Endothelial cell of umbilical vein (primary cell): Measurements from ENCODE around the gene GABARAPL2. TPM values are rescaled to one million over a fixed set of nuclear protein-coding genes. Genes with fewer than 3 reads are reported as not detected.

Experiments used
- BruUV-seq: library from RNA; stranded (reverse); fragments of 400-500 nt; replicated peaks from 2 replicates; lab custom pipeline; 2021; lab: Mats Ljungman, UMichigan
- CTCF ChIA-PET: fragments of 300-600, 350-600 bp; sonication (Branson Sonifier 250); formaldehyde crosslinking; loops from one replicate; lab custom pipeline; 2021; ENCODE audit warnings: antibody characterized with exemption, inconsistent platforms; lab: Charles Lee
- POLR2A ChIA-PET: fragments of 300-600, 350-600 bp; sonication (Branson Sonifier 250); formaldehyde crosslinking; loops from one replicate; lab custom pipeline; 2021; ENCODE audit warnings: antibody characterized with exemption, inconsistent platforms; lab: Charles Lee
- DNase-seq: peaks from one replicate; pipeline ENCODE4 v3.0.0-alpha.2; 2011; ENCODE audit warnings: low read depth, low spot score
- FAIRE-seq: peaks from 2 replicates; lab custom pipeline; 2011; peaks lifted over from hg19 to GRCh38; lab: Jason Lieb, UNC
- H2AFZ ChIP-seq: 2 replicates; pipeline ENCODE4 v1.6.0; 2012; ENCODE audit warnings: low read depth, low read length, control low read depth, inconsistent platforms
- H3K27ac ChIP-seq: 2 replicates; pipeline ENCODE4 v1.5.1; 2011; ENCODE audit warnings: low read depth, mild to moderate bottlenecking, control low read depth, low read length, moderate library complexity; ENCODE audit not compliant: insufficient read depth
- H3K27me3 ChIP-seq, 2 experiments: 2 replicates each; pipeline versions ENCODE4 v1.6.0 to v1.6.1; 2011; ENCODE audit warnings: low read length in 2 of 2, mixed read lengths in 1 of 2; ENCODE audit not compliant: control insufficient read depth in 2 of 2, insufficient read depth in 2 of 2
- H3K36me3 ChIP-seq, 2 experiments: 2 replicates in 1 of 2; 3 replicates in 1 of 2; pipeline ENCODE4 v1.5.1; 2011; ENCODE audit warnings: low read length in 2 of 2, mild to moderate bottlenecking in 1 of 2, moderate library complexity in 1 of 2; ENCODE audit not compliant: control insufficient read depth in 2 of 2, insufficient read depth in 2 of 2; ENCODE audit errors: extremely low read depth in 1 of 2
- H3K4me1 ChIP-seq: 3 replicates; pipeline ENCODE4 v1.5.1; 2011; ENCODE audit warnings: mild to moderate bottlenecking, low read length; ENCODE audit not compliant: control insufficient read depth, insufficient read depth; ENCODE audit errors: extremely low read depth
- H3K4me2 ChIP-seq: 2 replicates; pipeline ENCODE4 v1.6.1; 2011; ENCODE audit warnings: low read length, control low read depth, mixed read lengths; ENCODE audit not compliant: insufficient read depth
- H3K4me3 ChIP-seq, 3 experiments: fragments of 200-600 bp in 1 of 3; sonication (generic), shearing (Covaris generic) in 1 of 3; replicated peaks in 1 of 3; 2 replicates each; pipeline ENCODE4 v1.5.1; 2011 to 2016; ENCODE audit warnings: control low read depth in 3 of 3, low read length in 3 of 3, mild to moderate bottlenecking in 2 of 3, inconsistent platforms in 1 of 3, low read depth in 1 of 3, moderate library complexity in 1 of 3; ENCODE audit not compliant: insufficient read depth in 1 of 3
- H3K79me2 ChIP-seq: 2 replicates; pipeline ENCODE4 v1.6.0; 2012; ENCODE audit warnings: low read length, inconsistent platforms; ENCODE audit not compliant: control insufficient read depth, insufficient read depth
- H3K9ac ChIP-seq: replicated peaks from 2 replicates; pipeline ENCODE3; 2011; ENCODE audit warnings: low read length, control low read depth; ENCODE audit not compliant: insufficient read depth; ENCODE audit errors: extremely low read depth
- H3K9me1 ChIP-seq: replicated peaks from 3 replicates; pipeline ENCODE4 v1.6.0; 2011; ENCODE audit warnings: mild to moderate bottlenecking, low read length; ENCODE audit not compliant: control insufficient read depth, insufficient read depth; ENCODE audit errors: extremely low read depth
- H3K9me3 ChIP-seq: replicated peaks from 2 replicates; pipeline ENCODE4 v1.5.1; 2012; ENCODE audit warnings: low read length, inconsistent platforms; ENCODE audit not compliant: control insufficient read depth, insufficient read depth
- H4K20me1 ChIP-seq: replicated peaks from 2 replicates; pipeline ENCODE3; 2011; ENCODE audit warnings: mild to moderate bottlenecking, low read length; ENCODE audit not compliant: control insufficient read depth, insufficient read depth; ENCODE audit errors: extremely low read depth
- EZH2 ChIP-seq: IDR thresholded peaks from 2 replicates; pipeline ENCODE4 v1.6.1; 2012; ENCODE audit warnings: borderline replicate concordance, low read depth, mild to moderate bottlenecking, moderate library complexity, low read length, inconsistent platforms; ENCODE audit not compliant: severe bottlenecking
- FOS ChIP-seq: IDR thresholded peaks from 2 replicates; pipeline ENCODE4 v1.6.1; 2011; ENCODE audit warnings: mild to moderate bottlenecking, low read length, moderate library complexity, borderline replicate concordance; ENCODE audit not compliant: insufficient read depth
- GATA2 ChIP-seq: IDR thresholded peaks from 2 replicates; pipeline ENCODE4 v1.7.0; 2011; ENCODE audit warnings: low read depth, mild to moderate bottlenecking, moderate library complexity, mixed read lengths, low read length; ENCODE audit not compliant: insufficient read length, insufficient read depth
- JUN ChIP-seq: IDR thresholded peaks from 2 replicates; pipeline ENCODE4 v1.6.1; 2011; ENCODE audit warnings: borderline replicate concordance, low read depth; ENCODE audit not compliant: insufficient read length, insufficient read depth
- MAX ChIP-seq: IDR thresholded peaks from 2 replicates; pipeline ENCODE4 v1.6.1; 2011; ENCODE audit not compliant: insufficient read depth, insufficient read length
- MYC ChIP-seq: IDR thresholded peaks from one replicate; pipeline ENCODE4 v1.6.1; 2011; ENCODE audit warnings: mild to moderate bottlenecking, low read depth, low read length
- POLR2A ChIP-seq: IDR thresholded peaks from 2 replicates; pipeline ENCODE4 v1.6.1; 2012; ENCODE audit warnings: low read depth, mild to moderate bottlenecking, control low read depth, low read length
- POLR2AphosphoS5 ChIP-seq: IDR thresholded peaks from 2 replicates; pipeline ENCODE4 v1.6.1; 2012; ENCODE audit warnings: low read depth, mild to moderate bottlenecking, control low read depth, low read length, moderate library complexity; ENCODE audit not compliant: insufficient read depth
- dilution Hi-C: fragments of 300-500 bp; cut with MboI; formaldehyde crosslinking; loops from one replicate; pipeline ENCODE4 v1.15.0; 2019; ENCODE audit warnings: low sequenced_read_pairs; ENCODE audit not compliant: extremely low pct_ligation_motif_present
- intact Hi-C: fragments of 100-400 bp; cut with micrococcal nuclease; formaldehyde crosslinking; loops from one replicate; pipeline ENCODE4 v1.10.0; 2022
- polyA plus RNA-seq, 4 experiments: library from polyadenylated mRNA; depleted of rRNA in 3 of 4; stranded (reverse) in 3 of 4; unstranded in 1 of 4; fragments of >200 nt; gene quantifications; 2 replicates each; pipeline versions ENCODE4 v1.2.1 to v1.2.3, GENCODE V29; 2011 to 2012; ENCODE audit warnings: missing spikeins in 1 of 4
- total RNA-seq: library from RNA; stranded (reverse); gene quantifications from 2 replicates; pipeline ENCODE4 v1.2.3, GENCODE V29; 2021
- TF ChIP-seq, protein P1 (sequence below), 2 donors: IDR thresholded peaks; 1 replicate in 1 of 2; 2 replicates in 1 of 2; pipeline ENCODE4 v1.5.1; 2011; ENCODE audit warnings: low read length in 2 of 2, mild to moderate bottlenecking in 2 of 2, moderate library complexity in 2 of 2, control low read depth in 1 of 2, inconsistent platforms in 1 of 2, low read depth in 1 of 2; ENCODE audit not compliant: insufficient read depth in 1 of 2; ENCODE audit errors: extremely low read depth in 1 of 2

Gene GABARAPL2
- total and polyA plus RNA-seq, 2 donors (not counting 3 experiments of a cell fraction or from before 2014, with no cell fraction given): 77.9 to 84.5 TPM

DNA sequence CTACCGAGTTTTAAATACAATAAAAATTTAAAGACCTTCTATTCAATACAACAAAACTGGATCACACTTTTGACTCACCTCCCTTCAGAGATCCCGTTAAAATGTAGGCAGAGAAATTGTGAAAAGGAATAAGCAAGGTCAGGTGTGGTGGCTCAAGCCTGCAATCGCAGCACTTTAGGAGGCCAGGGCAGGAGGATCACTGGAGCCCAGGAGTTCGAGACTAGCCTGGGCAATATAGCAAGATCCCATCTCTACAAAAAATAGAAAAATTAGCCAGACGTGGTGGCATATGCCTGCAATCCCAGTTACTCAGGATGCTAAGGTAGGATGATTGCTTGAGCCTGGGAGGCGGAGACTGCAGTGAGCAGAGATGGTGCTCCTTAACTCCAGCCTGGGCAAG is 47.0 kb upstream of the GABARAPL2 start:
- Histone ChIP-seq H3K4me3 (no peak overlapping the region), H3K27me3 (no peaks in the 10 kb centered on the region), H3K9me1 (no peaks in the 10 kb centered on the region), H3K36me3 (no peaks in the 10 kb centered on the region), H2AFZ (no peak overlapping the region), H3K4me2 (no peak overlapping the region), H3K27ac (no peak overlapping the region), H3K79me2 (no peaks in the 10 kb centered on the region), H3K4me1 (peaks cover 5% of the 10 kb centered on the region), H4K20me1 (no peaks in the 10 kb centered on the region), H3K9me3 (no peaks in the 10 kb centered on the region), H3K9ac (no peak overlapping the region)
- BruUV-seq: no TSS peak
- FAIRE-seq (no peak), DNase-seq (no peak)
- dilution Hi-C loops: no loop called here
- ChIA-PET CTCF (interaction anchor here (0.8 to 1.1 kb wide), 2 partner anchors 48 to 320 kb away, joined by 3 read pairs; no protein-coding TSS in a partner anchor), POLR2A (no interaction called here)
- intact Hi-C loops: no loop called here
- TF ChIP-seq EZH2: no peak
- no peak for TF ChIP-seq POLR2AphosphoS5
- TF ChIP-seq, protein P1, sequence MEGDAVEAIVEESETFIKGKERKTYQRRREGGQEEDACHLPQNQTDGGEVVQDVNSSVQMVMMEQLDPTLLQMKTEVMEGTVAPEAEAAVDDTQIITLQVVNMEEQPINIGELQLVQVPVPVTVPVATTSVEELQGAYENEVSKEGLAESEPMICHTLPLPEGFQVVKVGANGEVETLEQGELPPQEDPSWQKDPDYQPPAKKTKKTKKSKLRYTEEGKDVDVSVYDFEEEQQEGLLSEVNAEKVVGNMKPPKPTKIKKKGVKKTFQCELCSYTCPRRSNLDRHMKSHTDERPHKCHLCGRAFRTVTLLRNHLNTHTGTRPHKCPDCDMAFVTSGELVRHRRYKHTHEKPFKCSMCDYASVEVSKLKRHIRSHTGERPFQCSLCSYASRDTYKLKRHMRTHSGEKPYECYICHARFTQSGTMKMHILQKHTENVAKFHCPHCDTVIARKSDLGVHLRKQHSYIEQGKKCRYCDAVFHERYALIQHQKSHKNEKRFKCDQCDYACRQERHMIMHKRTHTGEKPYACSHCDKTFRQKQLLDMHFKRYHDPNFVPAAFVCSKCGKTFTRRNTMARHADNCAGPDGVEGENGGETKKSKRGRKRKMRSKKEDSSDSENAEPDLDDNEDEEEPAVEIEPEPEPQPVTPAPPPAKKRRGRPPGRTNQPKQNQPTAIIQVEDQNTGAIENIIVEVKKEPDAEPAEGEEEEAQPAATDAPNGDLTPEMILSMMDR (IDR thresholded peaks at IDR 0.05; ENCODE audit: extremely low read depth in 1 of 2, insufficient read depth in 1 of 2, low read depth in 1 of 2, low read length in 2 of 2): no peak
- TF ChIP-seq JUN: no peak
- no peak for TF ChIP-seq GATA2
- no peak for TF ChIP-seq POLR2A
- no peak for TF ChIP-seq FOS
- TF ChIP-seq MAX: no peak
- TF ChIP-seq MYC: no peak
